DND-41 (cell line): ENCODE results near the gene ARHGAP27.

Experiments used
- EZH2 ChIP-seq: IDR thresholded peaks from 3 replicates; pipeline ENCODE4 v1.6.1; 2012; ENCODE audit warnings: borderline replicate concordance, low read depth, mild to moderate bottlenecking, moderate library complexity, low read length, inconsistent platforms; ENCODE audit not compliant: severe bottlenecking
- TF ChIP-seq, protein P1 (sequence below): IDR thresholded peaks from 2 replicates; pipeline ENCODE4 v1.5.1; 2012; ENCODE audit warnings: borderline replicate concordance, low read length, moderate library complexity, mild to moderate bottlenecking; ENCODE audit not compliant: poor library complexity, severe bottlenecking; ENCODE audit errors: extremely low read depth

DNA sequence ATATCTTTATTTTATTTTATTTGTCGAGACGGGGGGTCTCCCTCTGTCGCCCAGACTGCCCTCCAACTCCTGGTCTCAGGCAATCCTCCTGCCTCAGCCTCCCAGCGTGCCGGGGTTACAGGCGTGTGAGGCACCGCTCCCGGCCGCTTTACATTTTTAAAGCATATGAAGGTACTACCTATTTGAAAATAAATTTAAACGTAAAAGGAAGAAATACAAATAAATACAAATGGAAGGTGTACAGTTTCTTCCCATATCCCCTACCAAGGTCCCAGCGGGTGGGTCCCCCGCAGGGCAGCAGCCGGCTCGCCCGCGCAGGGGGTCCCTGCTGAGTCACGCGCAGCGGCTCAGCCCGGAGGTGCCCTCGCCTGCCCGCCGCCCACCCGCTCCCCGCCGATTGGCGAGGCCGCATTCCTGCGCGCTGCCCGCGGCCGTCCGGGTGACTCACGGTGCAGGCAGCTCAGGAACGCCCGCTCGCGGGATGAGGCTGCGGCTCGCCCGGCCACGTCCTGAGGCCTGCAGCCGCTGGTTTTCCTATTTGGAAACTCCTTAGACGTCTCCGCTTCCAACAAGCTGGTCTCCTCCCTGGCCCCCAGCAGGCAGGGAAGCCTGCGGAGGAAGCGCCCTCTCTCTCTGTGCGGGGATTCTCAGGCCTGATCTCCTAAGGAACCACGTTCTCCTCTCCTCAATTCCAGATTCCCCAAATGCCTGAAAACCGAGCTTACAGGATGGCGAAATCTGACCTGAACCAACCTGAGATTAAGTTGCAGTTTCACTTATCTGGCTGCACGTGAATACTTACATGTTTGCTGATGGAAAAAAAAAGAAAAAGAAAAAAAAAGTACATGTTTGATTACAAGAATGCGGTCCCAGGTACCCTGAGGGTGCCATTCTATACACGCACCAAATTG, 61.0 kb downstream of the ARHGAP27 start:
- no peak for TF ChIP-seq EZH2
- TF ChIP-seq, protein P1, sequence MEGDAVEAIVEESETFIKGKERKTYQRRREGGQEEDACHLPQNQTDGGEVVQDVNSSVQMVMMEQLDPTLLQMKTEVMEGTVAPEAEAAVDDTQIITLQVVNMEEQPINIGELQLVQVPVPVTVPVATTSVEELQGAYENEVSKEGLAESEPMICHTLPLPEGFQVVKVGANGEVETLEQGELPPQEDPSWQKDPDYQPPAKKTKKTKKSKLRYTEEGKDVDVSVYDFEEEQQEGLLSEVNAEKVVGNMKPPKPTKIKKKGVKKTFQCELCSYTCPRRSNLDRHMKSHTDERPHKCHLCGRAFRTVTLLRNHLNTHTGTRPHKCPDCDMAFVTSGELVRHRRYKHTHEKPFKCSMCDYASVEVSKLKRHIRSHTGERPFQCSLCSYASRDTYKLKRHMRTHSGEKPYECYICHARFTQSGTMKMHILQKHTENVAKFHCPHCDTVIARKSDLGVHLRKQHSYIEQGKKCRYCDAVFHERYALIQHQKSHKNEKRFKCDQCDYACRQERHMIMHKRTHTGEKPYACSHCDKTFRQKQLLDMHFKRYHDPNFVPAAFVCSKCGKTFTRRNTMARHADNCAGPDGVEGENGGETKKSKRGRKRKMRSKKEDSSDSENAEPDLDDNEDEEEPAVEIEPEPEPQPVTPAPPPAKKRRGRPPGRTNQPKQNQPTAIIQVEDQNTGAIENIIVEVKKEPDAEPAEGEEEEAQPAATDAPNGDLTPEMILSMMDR: no peak
